ENCODE results near the gene NACC2.

Gene NACC2

DNA sequence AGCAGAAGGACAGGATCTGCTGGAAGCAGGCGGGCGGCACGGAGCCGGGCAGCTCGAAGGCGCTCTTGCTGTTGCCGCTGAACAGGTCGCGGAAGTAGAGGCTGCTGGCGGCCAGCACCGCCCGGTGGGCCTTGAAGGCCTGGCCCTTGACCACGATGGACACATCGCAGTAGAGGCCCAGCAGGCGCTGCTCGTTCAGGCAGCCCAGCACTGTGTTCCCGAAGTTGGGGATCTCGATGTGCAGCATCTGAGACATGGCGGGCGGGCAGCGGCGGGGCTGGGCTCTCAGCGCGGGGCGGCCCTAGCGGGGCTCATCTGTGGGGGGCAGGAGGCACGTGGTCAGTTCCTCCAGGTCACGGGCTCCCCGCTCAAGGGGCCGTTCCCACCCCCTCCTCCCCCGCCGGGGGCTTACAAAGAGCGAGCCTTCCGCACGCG, 44.8 kb downstream of the NACC2 start:
- in situ Hi-C loops (cut with MboI; ENCODE audit: low pct_unique_long_range_greater_than_20kb, low sequenced_read_pairs, unreplicated experiment): no loop called here
- DNase-seq (ENCODE audit: low spot score): peak; percentile 16

DNA sequence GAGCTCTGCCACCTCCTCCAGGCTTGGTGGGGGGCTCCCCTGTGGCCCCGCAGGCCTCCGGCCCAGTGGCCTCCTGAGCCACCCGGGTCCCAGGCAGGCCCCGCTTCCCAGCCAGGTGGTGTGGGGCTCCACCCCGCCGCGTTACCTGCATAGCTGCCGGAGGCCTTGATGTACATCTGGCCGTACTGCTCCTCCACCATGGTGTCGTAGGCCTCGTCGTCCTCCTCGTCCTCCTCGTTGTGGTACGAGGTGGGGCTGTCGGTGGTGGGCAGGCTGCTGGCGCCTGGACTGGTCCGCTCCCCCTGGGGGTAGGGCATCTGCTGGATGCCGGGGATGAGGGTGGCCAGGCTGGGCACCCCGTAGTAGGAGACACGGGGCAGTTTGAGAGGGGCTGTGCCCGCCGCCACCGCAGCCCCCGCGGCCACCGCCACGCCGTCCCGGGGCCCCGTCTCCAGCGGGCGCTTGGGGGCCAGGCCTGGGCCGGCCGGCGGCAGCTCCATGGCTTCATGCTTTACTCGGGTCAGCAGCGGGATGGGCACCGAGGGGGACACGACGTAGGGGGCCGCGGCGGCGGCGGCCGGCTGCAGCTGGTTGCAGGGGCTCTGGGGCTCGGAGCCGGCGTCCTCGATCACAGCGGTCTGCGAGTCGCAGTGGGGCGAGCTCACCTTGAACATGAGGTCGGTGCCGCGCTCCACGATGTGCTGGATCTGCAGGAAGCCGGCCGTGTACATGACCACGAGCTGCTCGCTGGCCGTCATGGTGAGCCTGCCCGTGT, 45.4 kb downstream of the NACC2 start:
- TF ChIP-seq CTCF (IDR thresholded peaks at IDR 0.05; ENCODE audit: extremely low read depth, insufficient read depth, missing control alignments): no peak
- in situ Hi-C loops (cut with MboI; ENCODE audit: low pct_unique_long_range_greater_than_20kb, low sequenced_read_pairs, unreplicated experiment): no loop called here
- peak; percentile 13 for DNase-seq (ENCODE audit: low spot score)

More for the DNA sequence above, 44.8 kb downstream of the NACC2 start:
- TF ChIP-seq CTCF (IDR thresholded peaks at IDR 0.05; ENCODE audit: extremely low read depth, insufficient read depth, missing control alignments): no peak

- DNase-seq (ENCODE audit: low spot score): peak; percentile 17
- in situ Hi-C loops (cut with MboI; ENCODE audit: low pct_unique_long_range_greater_than_20kb, low sequenced_read_pairs, unreplicated experiment): no loop called here
- no peak for TF ChIP-seq CTCF (IDR thresholded peaks at IDR 0.05; ENCODE audit: extremely low read depth, insufficient read depth, missing control alignments)
These were observed 46.3 kb downstream of the NACC2 start for GRCh38 chr9:136048560-136049411.

DNA sequence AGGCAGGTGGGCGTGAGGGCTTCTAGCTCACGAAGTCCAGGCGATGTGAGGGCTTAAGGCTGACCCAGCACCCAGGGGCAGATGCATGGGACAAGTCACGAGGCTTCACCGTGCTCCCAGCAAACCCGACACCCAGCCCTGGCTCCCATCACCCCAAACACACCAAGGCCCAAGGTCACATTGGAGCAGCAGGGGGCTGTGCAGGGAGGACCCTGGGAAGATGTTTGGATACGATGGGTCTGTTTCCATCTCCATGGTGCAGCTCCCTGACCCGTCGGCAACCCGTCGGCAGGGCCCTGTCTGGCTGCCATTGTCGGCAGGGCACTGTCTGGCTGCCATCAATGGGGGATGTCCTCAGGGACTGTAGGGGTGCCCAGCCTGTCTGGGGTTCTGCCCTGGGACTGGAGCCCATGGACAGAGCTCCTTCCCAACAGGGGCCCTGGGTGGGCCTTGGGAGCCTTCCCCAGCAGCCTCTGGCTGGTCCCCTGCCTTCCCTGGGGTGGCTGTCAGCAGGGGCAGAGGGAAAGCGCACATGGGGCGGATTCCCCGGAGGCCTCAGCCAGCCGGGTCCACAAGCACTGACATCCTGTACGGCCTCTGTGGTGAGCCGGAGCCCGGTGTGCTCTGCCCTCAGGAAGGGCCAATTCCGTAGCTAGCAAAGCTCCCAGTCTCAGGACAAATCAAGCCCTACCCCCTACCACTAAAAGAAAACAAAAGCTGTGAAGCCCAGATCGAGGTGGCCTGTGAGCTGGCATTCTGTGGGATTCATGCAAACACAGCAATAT, 47.1 kb downstream of the NACC2 start:
- in situ Hi-C loops (cut with MboI; ENCODE audit: low pct_unique_long_range_greater_than_20kb, low sequenced_read_pairs, unreplicated experiment): no loop called here
- TF ChIP-seq CTCF (IDR thresholded peaks at IDR 0.05; ENCODE audit: extremely low read depth, insufficient read depth, missing control alignments): no peak
- DNase-seq (ENCODE audit: low spot score): peak; percentile 17

DNA sequence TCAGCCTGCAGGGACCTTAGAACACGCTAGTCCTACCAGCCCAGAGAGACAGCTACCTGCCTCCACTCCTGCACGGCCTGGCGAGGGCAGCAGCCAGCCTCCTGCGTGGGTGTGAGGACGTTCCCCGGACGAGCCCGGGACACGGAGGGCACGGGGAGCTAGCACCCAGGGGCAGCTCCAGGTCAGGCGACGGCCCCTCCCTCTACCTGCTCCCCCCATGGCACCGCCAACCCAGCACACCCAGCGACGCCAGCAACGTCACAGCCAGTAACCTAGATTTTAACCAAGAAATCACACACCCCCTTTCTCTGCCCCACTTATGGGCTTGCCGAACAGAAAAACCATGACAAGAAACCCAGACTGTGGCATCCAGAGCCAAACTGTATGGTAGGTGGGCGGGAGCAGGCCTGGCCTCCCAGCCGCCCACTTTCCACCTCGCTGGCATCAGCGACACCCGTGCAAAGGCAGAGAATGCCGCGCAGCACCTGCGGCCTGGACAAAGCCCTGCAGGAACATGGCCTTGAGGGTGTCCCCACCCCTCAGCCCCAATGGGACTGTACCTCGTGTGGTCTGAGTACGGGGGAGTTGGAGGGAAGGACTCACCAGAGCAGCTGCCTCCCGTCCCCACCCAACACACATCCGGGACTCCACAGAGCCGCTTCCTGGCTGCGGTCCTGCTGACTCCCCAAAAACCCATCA, 47.9 kb downstream of the NACC2 start:
- peak; percentile 12 for DNase-seq (ENCODE audit: low spot score)
- in situ Hi-C loops (cut with MboI; ENCODE audit: low pct_unique_long_range_greater_than_20kb, low sequenced_read_pairs, unreplicated experiment): no loop called here
- no peak for TF ChIP-seq CTCF (IDR thresholded peaks at IDR 0.05; ENCODE audit: extremely low read depth, insufficient read depth, missing control alignments)

- DNase-seq (ENCODE audit: low spot score): peak; percentile 15
- TF ChIP-seq CTCF (IDR thresholded peaks at IDR 0.05; ENCODE audit: extremely low read depth, insufficient read depth, missing control alignments): no peak
- in situ Hi-C loops (cut with MboI; ENCODE audit: low pct_unique_long_range_greater_than_20kb, low sequenced_read_pairs, unreplicated experiment): no loop called here
These were observed 48.6 kb downstream of the NACC2 start for GRCh38 chr9:136046554-136046920.

Data from GM13977 (cell line).